Measurements from ENCODE around the gene CCDC167. TPM values are rescaled to one million over a fixed set of nuclear protein-coding genes. Genes with fewer than 3 reads are reported as not detected.

CCDC167 gene
- total and polyA plus RNA-seq, 2 of the 8 experiments (the other 6 are each of a cell fraction or from before 2014, with no cell fraction given): 11.0 to 26.5 TPM

GRCh38 chr6:37547564-37548061 lies 47.9 kb upstream of the CCDC167 start:
- H4K20me1 ChIP-seq (replicated peaks in 1 of 2; ENCODE audit: control insufficient read depth in 1 of 2, insufficient read depth in 2 of 2, low read length in 2 of 2): no peaks in the 10 kb centered on the region
- H2BK15ac ChIP-seq (ENCODE audit: low read length): peak overlapping the region; percentile 53; the same call in 1 of the 2 replicates
- H2AFZ ChIP-seq (ENCODE audit: low read length): no peak overlapping the region
- H3K9ac ChIP-seq (replicated peaks in 1 of 4; ENCODE audit: extremely low read depth in 1 of 4, low read depth in 3 of 4, low read length in 3 of 4): no peak overlapping the region
- H3K79me1 ChIP-seq (ENCODE audit: low read depth, low read length): no peaks in the 10 kb centered on the region
- H3K23ac ChIP-seq (ENCODE audit: insufficient read length): no peak overlapping the region
- H2BK12ac ChIP-seq (ENCODE audit: low read depth, low read length): 0 out of 2 replicates have a peak overlapping the region, but pooled peaks have one; percentile 14
- no peak overlapping the region for H3K18ac ChIP-seq (ENCODE audit: extremely low read depth, low read length)
- H3K4me2 ChIP-seq (ENCODE audit: insufficient read depth in 1 of 2, low read depth in 2 of 2, low read length in 2 of 2): no peak overlapping the region
- 0 out of 2 replicates have a peak overlapping the region, but pooled peaks have one; percentile 39 for H2AK5ac ChIP-seq (ENCODE audit: low read depth, low read length)
- no peaks in the 10 kb centered on the region for H3K36me3 ChIP-seq (ENCODE audit: control insufficient read depth in 2 of 4, insufficient read depth in 4 of 4, low read length in 3 of 4)
- H2BK120ac ChIP-seq (replicated peaks; ENCODE audit: low read depth, low read length): no peak overlapping the region
- no peaks in the 10 kb centered on the region for H3K79me2 ChIP-seq (ENCODE audit: control insufficient read depth in 1 of 2, insufficient read depth in 2 of 2, low read length in 2 of 2)
- H4K5ac ChIP-seq (ENCODE audit: insufficient read length, low read depth, low read length): no peak overlapping the region
- H4K8ac ChIP-seq (ENCODE audit: extremely low read depth, insufficient read depth, low read length): peak overlapping the region; percentile 35; the same call in 1 of the 2 replicates
- DNase-seq (ENCODE audit: low read depth in 1 of 2, low spot score in 2 of 2) (no peak), FAIRE-seq (no peak)
- no peak overlapping the region for H3K14ac ChIP-seq (ENCODE audit: insufficient read length)
- no peak overlapping the region for H2BK20ac ChIP-seq (ENCODE audit: low read length)
- no peaks in the 10 kb centered on the region; a peak in 1 of 7 replicates for H3K4me1 ChIP-seq (replicated peaks in 1 of 4; ENCODE audit: control insufficient read depth in 3 of 4, insufficient read depth in 4 of 4, low read length in 3 of 4)
- WGBS, 2 experiments (ENCODE audit: extremely low coverage in 1 of 2, insufficient coverage in 1 of 2, insufficient read length in 1 of 2, insufficient replicate concordance in 2 of 2, low coverage in 1 of 2, low lambda C conversion rate in 2 of 2, missing lambda C conversion rate in 1 of 2): 90% methylated on average over 8 of the region's 8 CpGs; no CpG with 5 or more reads in 1 of the 2 experiments
- H3K4ac ChIP-seq (replicated peaks; ENCODE audit: insufficient read length, low read depth, low read length): no peak overlapping the region
- no peaks in the 10 kb centered on the region for H3K9me3 ChIP-seq (ENCODE audit: insufficient read depth in 2 of 2, low read depth in 1 of 2, low read length in 1 of 2)
- no peak overlapping the region for H2BK5ac ChIP-seq (ENCODE audit: low read depth, low read length)
- H4K91ac ChIP-seq (replicated peaks; ENCODE audit: insufficient read length, low read length): peak overlapping the region; percentile 49
- H3K23me2 ChIP-seq (ENCODE audit: low read depth, low read length): no peaks in the 10 kb centered on the region
- ChIA-PET POLR2A (ENCODE audit: partially characterized antibody) (interaction anchor here (1.8 kb wide), 1 partner anchor 8 kb away, joined by 5 read pairs; no protein-coding TSS in a partner anchor), CTCF (ENCODE audit: partially characterized antibody) (interaction anchor here (0.9 to 5.5 kb wide), 15 partner anchors 9 to 164 kb away, joined by 3 to 68 read pairs (median 5); no protein-coding TSS in a partner anchor)
- no peaks in the 10 kb centered on the region; a peak in 1 of 7 replicates for H3K27me3 ChIP-seq (replicated peaks in 1 of 4; ENCODE audit: control insufficient read depth in 3 of 4, extremely low read depth in 1 of 4, insufficient read depth in 3 of 4, low read length in 3 of 4)
- no peak overlapping the region for H3K4me3 ChIP-seq (ENCODE audit: extremely low read depth in 1 of 4, insufficient read depth in 2 of 4, low read depth in 3 of 4, low read length in 4 of 4)
- H3K27ac ChIP-seq (ENCODE audit: low read depth, low read length): no peak overlapping the region
- no peak overlapping the region for H3K56ac ChIP-seq (replicated peaks; ENCODE audit: insufficient read length, low read depth, low read length)
- TF ChIP-seq CTBP2 (IDR thresholded peaks at IDR 0.05; ENCODE audit: borderline replicate concordance, insufficient read depth, insufficient read length, low read length) (no peak), SP4 (IDR thresholded peaks at IDR 0.05; ENCODE audit: low read length) (no peak), E2F6 (IDR thresholded peaks at IDR 0.05) (no peak)
- TF ChIP-seq, protein P1, sequence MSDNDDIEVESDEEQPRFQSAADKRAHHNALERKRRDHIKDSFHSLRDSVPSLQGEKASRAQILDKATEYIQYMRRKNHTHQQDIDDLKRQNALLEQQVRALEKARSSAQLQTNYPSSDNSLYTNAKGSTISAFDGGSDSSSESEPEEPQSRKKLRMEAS (IDR thresholded peaks at IDR 0.05): no peak
